Smooth muscle cell (in vitro differentiated cells): ENCODE data around the gene SLC39A11. TPM values are rescaled to one million over a fixed set of nuclear protein-coding genes. Genes with fewer than 3 reads are reported as not detected.

Experiments used
- DNase-seq: peaks from one replicate; lab custom pipeline; 2025; ENCODE audit not compliant: unreplicated experiment; lab: John Stamatoyannopoulos, UW
- H2AFZ ChIP-seq: fragments of 200-600 bp; sonication (generic); 2 replicates; pipeline ENCODE4 v1.6.0; 2016; ENCODE audit warnings: antibody characterized with exemption, low read depth, mild to moderate bottlenecking
- H3F3A ChIP-seq: fragments of 200-600 bp; sonication (generic); 2 replicates; pipeline ENCODE4 v1.6.0; 2017; ENCODE audit warnings: antibody characterized with exemption, low read depth
- H3K27ac ChIP-seq: fragments of 200-600 bp; sonication (generic); 2 replicates; pipeline ENCODE4 v1.5.1; 2016; ENCODE audit warnings: low read depth, mild to moderate bottlenecking
- H3K27me3 ChIP-seq: fragments of 200-600 bp; sonication (generic); 2 replicates; pipeline ENCODE4 v1.6.1; 2016; ENCODE audit warnings: low read depth, mild to moderate bottlenecking
- H3K36me3 ChIP-seq: fragments of 200-600 bp; sonication (generic); 2 replicates; pipeline ENCODE4 v1.5.1; 2016; ENCODE audit warnings: low read depth
- H3K4me1 ChIP-seq: fragments of 200-600 bp; sonication (generic); 2 replicates; pipeline ENCODE4 v1.5.1; 2016; ENCODE audit warnings: low read depth
- H3K4me2 ChIP-seq: fragments of 200-600 bp; sonication (generic); 2 replicates; pipeline ENCODE4 v1.6.0; 2016; ENCODE audit warnings: mild to moderate bottlenecking
- H3K4me3 ChIP-seq: fragments of 200-600 bp; sonication (generic); 2 replicates; pipeline ENCODE4 v1.5.1; 2016; ENCODE audit warnings: mild to moderate bottlenecking
- H3K79me2 ChIP-seq: fragments of 200-600 bp; sonication (generic); 2 replicates; pipeline ENCODE4 v1.6.0; 2016; ENCODE audit warnings: low read depth, mild to moderate bottlenecking
- H3K9ac ChIP-seq: fragments of 200-600 bp; sonication (generic); 2 replicates; pipeline ENCODE4 v1.6.0; 2016; ENCODE audit warnings: low read depth
- H3K9me3 ChIP-seq: fragments of 200-600 bp; sonication (generic); replicated peaks from 2 replicates; pipeline ENCODE4 v1.5.1; 2016; ENCODE audit warnings: low read depth
- H4K20me1 ChIP-seq: fragments of 200-600 bp; sonication (generic); 2 replicates; pipeline ENCODE4 v1.6.0; 2016; ENCODE audit warnings: low read depth
- CTCF ChIP-seq: fragments of 200-600 bp; sonication (generic); IDR thresholded peaks from 2 replicates; pipeline ENCODE4 v1.5.1; 2017; ENCODE audit warnings: borderline replicate concordance, mild to moderate bottlenecking, antibody characterized with exemption; ENCODE audit not compliant: insufficient read depth, poor library complexity, severe bottlenecking
- WGBS: methylation state at CpG from one replicate; pipeline ENCODE4 v1.1.7; 2016; ENCODE audit warnings: low lambda C conversion rate; 5-methylcytosine and 5-hydroxymethylcytosine counted together
- polyA plus RNA-seq: library from polyadenylated mRNA; unstranded; fragments of >200 nt; fragmentation: Nextera tagmentation; extraction: Ambion mirVana; gene quantifications from 2 replicates; pipeline ENCODE4 v1.2.1, GENCODE V29; 2016
- total RNA-seq: library from RNA; depleted of rRNA; stranded (reverse); fragments of >200 nt; gene quantifications from 2 replicates; pipeline ENCODE4 v1.2.3, GENCODE V29; 2014

SLC39A11 gene
- total and polyA plus RNA-seq, 2 experiments from 2014 or later, result 9.2 to 36.7 TPM

DNA sequence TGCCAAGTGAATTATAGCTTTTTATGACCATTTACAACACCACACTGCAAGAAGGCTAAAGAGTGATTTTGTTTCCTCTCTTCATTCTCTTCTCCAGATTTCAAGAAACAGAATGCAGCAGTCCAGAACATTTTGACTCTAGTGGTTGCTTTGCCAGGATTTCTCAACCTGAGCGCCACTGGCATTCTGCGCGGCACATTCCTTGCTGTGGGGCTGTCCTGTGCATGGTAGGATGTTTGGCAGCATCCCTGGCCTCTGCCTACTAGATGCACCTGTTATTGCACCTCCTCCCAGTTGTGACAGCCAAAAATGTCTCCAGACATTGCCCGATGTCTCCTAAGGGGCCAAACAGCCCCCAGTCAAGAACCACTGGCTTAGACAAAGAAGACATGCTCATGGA, 25.7 kb upstream of the SLC39A11 start:
- H3K27me3 ChIP-seq, result no peaks in the 10 kb centered on the region
- no peak overlapping the region for H3K9ac ChIP-seq
- no peak overlapping the region for H3K27ac ChIP-seq
- H2AFZ ChIP-seq, result no peak overlapping the region
- H3K79me2 ChIP-seq, result no peaks in the 10 kb centered on the region
- H3K4me1 ChIP-seq, result no peaks in the 10 kb centered on the region
- H3K36me3 ChIP-seq, result no peaks in the 10 kb centered on the region
- H3F3A ChIP-seq, result no peaks in the 10 kb centered on the region
- H3K9me3 ChIP-seq, result no peaks in the 10 kb centered on the region
- no peak overlapping the region for H3K4me2 ChIP-seq
- no peak for TF ChIP-seq CTCF
- 98% methylated on average over 4 of the region's 4 CpGs for WGBS
- DNase-seq, result no peak
- no peaks in the 10 kb centered on the region for H4K20me1 ChIP-seq
- H3K4me3 ChIP-seq, result no peak overlapping the region

DNA sequence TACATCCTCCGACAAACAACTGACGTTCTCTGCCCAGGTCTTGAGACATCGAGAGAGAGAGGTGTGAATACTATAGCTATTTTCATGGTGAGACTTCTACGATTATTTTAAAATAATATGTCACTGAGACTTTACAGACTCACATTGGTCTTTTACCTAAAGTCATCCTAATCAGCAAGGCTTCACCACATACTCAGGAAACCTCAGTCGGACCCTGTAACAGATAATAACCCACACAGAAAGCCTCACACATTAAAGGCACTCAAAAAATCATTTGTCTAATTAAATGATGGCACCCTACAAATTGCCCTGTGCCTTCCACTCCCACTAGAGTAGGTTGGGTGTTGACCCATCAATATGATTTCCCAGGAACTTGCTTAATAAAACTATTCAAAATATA, 19.8 kb upstream of the SLC39A11 start:
- no peaks in the 10 kb centered on the region for H3F3A ChIP-seq
- no peak for DNase-seq
- H3K27me3 ChIP-seq, result no peaks in the 10 kb centered on the region
- WGBS, result 90% methylated on average over 5 of the region's 5 CpGs
- no peaks in the 10 kb centered on the region for H4K20me1 ChIP-seq
- H3K9ac ChIP-seq, result no peak overlapping the region
- no peaks in the 10 kb centered on the region for H3K79me2 ChIP-seq
- no peaks in the 10 kb centered on the region for H3K9me3 ChIP-seq
- TF ChIP-seq CTCF, result no peak
- H3K27ac ChIP-seq, result no peak overlapping the region
- H2AFZ ChIP-seq, result no peak overlapping the region
- H3K36me3 ChIP-seq, result no peaks in the 10 kb centered on the region
- H3K4me2 ChIP-seq, result no peak overlapping the region
- H3K4me1 ChIP-seq, result no peaks in the 10 kb centered on the region
- H3K4me3 ChIP-seq, result no peak overlapping the region

DNA sequence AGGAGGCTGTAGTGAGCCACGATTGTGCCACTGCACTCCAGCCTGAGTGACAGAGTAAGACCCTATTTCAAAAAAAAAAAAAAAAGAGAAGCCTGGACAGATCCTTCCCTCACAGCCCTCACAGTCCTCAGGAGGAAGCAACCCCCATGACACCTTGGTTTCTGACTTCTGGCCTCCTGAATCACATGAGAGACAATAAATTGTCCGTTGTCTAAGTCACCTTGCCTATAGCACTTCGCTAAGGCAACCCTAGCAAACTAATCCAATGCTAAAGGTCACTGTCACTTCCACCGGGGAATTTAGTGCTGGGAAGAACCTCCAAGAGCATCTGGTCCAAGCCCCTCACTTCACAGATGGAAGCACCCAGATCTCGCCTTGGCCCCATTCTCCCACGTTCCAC, 18.9 kb upstream of the SLC39A11 start:
- no peaks in the 10 kb centered on the region for H3F3A ChIP-seq
- no peak overlapping the region for H3K27ac ChIP-seq
- no peaks in the 10 kb centered on the region for H3K9me3 ChIP-seq
- H3K4me3 ChIP-seq, result no peak overlapping the region
- H3K79me2 ChIP-seq, result no peaks in the 10 kb centered on the region
- H3K36me3 ChIP-seq, result no peaks in the 10 kb centered on the region
- no peak overlapping the region for H3K9ac ChIP-seq
- H3K4me1 ChIP-seq, result no peaks in the 10 kb centered on the region
- 98% methylated on average over 6 of the region's 6 CpGs for WGBS
- no peak overlapping the region for H2AFZ ChIP-seq
- H3K4me2 ChIP-seq, result no peak overlapping the region
- DNase-seq, result no peak
- TF ChIP-seq CTCF, result no peak
- H4K20me1 ChIP-seq, result no peaks in the 10 kb centered on the region
- no peaks in the 10 kb centered on the region for H3K27me3 ChIP-seq

DNA sequence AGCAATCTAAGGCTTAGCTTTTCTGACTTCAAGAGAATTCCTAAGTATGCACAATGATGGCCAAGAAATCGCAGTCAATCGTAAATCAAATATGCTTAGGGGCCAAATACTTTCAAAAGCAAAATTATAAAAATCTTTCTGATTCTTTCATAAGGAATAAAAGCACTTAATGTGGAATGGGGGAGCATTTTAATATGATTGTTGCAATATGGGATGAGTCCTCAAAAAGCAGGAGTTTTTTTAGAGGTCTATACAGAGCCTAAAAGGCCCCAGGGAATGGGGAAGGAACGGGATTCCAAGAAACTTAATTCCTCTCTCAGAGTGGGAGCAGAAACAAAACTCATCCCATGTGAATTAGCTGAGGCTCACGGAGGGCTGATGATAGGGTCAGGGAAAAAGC, 14.7 kb upstream of the SLC39A11 start:
- no peak overlapping the region for H2AFZ ChIP-seq

More for the DNA sequence above, 14.7 kb upstream of the SLC39A11 start:
- WGBS, result 85% methylated on average over 4 of the region's 4 CpGs
- Histone ChIP-seq H3K36me3 (no peaks in the 10 kb centered on the region), H3K27ac (no peak overlapping the region), H3K79me2 (no peaks in the 10 kb centered on the region), H3K9ac (no peak overlapping the region), H3K9me3 (no peaks in the 10 kb centered on the region), H3K4me2 (no peak overlapping the region), H4K20me1 (no peaks in the 10 kb centered on the region), H3K4me1 (no peaks in the 10 kb centered on the region), H3K27me3 (no peaks in the 10 kb centered on the region), H3F3A (no peaks in the 10 kb centered on the region), H3K4me3 (no peak overlapping the region)
- no peak for TF ChIP-seq CTCF
- DNase-seq, result no peak
